NCI-H2227 treated with DMSO at 0.1 percent for 48 hours (cell line): ENCODE data around the gene CASP7.
A peak's percentile ranks its signal among the peaks of the same experiment; 100 is the strongest.

ENCODE experiments used
- DNase-seq: peaks from one replicate; lab custom pipeline; 2025; lab: John Stamatoyannopoulos, UW

The CASP7 gene

GRCh38 chr10:113712755-113713639 is 33.3 kb downstream of the CASP7 start:
- no peak for DNase-seq

- no peak for DNase-seq
Observed at GRCh38 chr10:113713640-113713982, 33.9 kb downstream of the CASP7 start.

- DNase-seq: no peak
Observed at GRCh38 chr10:113716109-113716910, 36.6 kb downstream of the CASP7 start.

- no peak for DNase-seq
Observed at GRCh38 chr10:113718969-113719822, 39.5 kb downstream of the CASP7 start.

- DNase-seq: no peak
Observed at GRCh38 chr10:113720386-113720785, 40.7 kb downstream of the CASP7 start.

GRCh38 chr10:113732160-113732881 is 52.6 kb downstream of the CASP7 start:
- DNase-seq: no peak

GRCh38 chr10:113732966-113733365 is 53.3 kb downstream of the CASP7 start:
- no peak for DNase-seq

GRCh38 chr10:113733635-113734034 is 53.9 kb downstream of the CASP7 start:
- DNase-seq: no peak

- DNase-seq: no peak
Observed at GRCh38 chr10:113735913-113736312, 56.2 kb downstream of the CASP7 start.

- no peak for DNase-seq
Observed at GRCh38 chr10:113736576-113736975, 56.9 kb downstream of the CASP7 start.

GRCh38 chr10:113739031-113739430 is 59.3 kb downstream of the CASP7 start:
- DNase-seq: no peak

GRCh38 chr10:113739577-113739976 is 59.9 kb downstream of the CASP7 start:
- no peak for DNase-seq

GRCh38 chr10:113740850-113741249 is 61.1 kb downstream of the CASP7 start:
- DNase-seq: no peak

GRCh38 chr10:113742466-113742865 is 62.8 kb downstream of the CASP7 start:
- DNase-seq: no peak

GRCh38 chr10:113743594-113743993 is 63.9 kb downstream of the CASP7 start:
- no peak for DNase-seq

- no peak for DNase-seq
Observed at GRCh38 chr10:113745374-113745773, 65.7 kb downstream of the CASP7 start.

GRCh38 chr10:113746217-113746957 is 66.7 kb downstream of the CASP7 start:
- DNase-seq: no peak

- DNase-seq: no peak
Observed at GRCh38 chr10:113751181-113751732, 71.5 kb downstream of the CASP7 start, which contains the start of gene PLEKHS1. Gene PLEKHS1, plus strand, starts transcription at chr10:113751682. Its CDS starts 3,596 bp downstream, at chr10:113755278.

- no peak for DNase-seq
Observed at GRCh38 chr10:113752553-113752952, 72.8 kb downstream of the CASP7 start.

GRCh38 chr10:113753020-113753692 is 73.4 kb downstream of the CASP7 start:
- peak; percentile 69 for DNase-seq
